Measurements from ENCODE around the gene HBS1L.

The HBS1L gene

DNA sequence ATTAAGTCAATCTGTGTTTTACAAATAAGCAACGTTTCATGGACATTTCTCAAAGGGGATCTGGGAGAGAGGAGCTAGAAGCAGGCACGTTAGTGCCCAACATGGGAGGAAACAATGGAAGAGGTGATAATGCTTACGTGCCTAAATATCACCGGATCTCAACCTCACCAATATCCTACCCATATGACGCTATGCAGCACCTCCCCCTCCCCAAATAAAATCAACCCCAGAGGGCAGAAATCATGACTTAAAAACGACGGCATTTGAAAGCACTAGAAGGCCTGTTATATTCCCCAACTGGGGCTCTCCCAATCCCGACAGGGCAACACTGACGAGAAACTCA is 425 bp downstream of the HBS1L start:
- DNase-seq (ENCODE audit: low read depth in 1 of 2, low spot score in 1 of 2): no peak
- H3K27ac ChIP-seq (replicated peaks): peak overlapping the region; percentile 87
- peak overlapping the region; percentile 91 for H3K4me3 ChIP-seq (replicated peaks; ENCODE audit: insufficient read depth, low read length)
- TF ChIP-seq, protein P1, sequence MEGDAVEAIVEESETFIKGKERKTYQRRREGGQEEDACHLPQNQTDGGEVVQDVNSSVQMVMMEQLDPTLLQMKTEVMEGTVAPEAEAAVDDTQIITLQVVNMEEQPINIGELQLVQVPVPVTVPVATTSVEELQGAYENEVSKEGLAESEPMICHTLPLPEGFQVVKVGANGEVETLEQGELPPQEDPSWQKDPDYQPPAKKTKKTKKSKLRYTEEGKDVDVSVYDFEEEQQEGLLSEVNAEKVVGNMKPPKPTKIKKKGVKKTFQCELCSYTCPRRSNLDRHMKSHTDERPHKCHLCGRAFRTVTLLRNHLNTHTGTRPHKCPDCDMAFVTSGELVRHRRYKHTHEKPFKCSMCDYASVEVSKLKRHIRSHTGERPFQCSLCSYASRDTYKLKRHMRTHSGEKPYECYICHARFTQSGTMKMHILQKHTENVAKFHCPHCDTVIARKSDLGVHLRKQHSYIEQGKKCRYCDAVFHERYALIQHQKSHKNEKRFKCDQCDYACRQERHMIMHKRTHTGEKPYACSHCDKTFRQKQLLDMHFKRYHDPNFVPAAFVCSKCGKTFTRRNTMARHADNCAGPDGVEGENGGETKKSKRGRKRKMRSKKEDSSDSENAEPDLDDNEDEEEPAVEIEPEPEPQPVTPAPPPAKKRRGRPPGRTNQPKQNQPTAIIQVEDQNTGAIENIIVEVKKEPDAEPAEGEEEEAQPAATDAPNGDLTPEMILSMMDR (IDR thresholded peaks at IDR 0.05; ENCODE audit: insufficient read depth, low read length): no peak
- no peak for TF ChIP-seq SPI1 (IDR thresholded peaks at IDR 0.05; ENCODE audit: borderline replicate concordance, low read depth)
- TF ChIP-seq POLR2AphosphoS5 (IDR thresholded peaks at IDR 0.05; ENCODE audit: low read depth): no peak
- TF ChIP-seq, protein P2, sequence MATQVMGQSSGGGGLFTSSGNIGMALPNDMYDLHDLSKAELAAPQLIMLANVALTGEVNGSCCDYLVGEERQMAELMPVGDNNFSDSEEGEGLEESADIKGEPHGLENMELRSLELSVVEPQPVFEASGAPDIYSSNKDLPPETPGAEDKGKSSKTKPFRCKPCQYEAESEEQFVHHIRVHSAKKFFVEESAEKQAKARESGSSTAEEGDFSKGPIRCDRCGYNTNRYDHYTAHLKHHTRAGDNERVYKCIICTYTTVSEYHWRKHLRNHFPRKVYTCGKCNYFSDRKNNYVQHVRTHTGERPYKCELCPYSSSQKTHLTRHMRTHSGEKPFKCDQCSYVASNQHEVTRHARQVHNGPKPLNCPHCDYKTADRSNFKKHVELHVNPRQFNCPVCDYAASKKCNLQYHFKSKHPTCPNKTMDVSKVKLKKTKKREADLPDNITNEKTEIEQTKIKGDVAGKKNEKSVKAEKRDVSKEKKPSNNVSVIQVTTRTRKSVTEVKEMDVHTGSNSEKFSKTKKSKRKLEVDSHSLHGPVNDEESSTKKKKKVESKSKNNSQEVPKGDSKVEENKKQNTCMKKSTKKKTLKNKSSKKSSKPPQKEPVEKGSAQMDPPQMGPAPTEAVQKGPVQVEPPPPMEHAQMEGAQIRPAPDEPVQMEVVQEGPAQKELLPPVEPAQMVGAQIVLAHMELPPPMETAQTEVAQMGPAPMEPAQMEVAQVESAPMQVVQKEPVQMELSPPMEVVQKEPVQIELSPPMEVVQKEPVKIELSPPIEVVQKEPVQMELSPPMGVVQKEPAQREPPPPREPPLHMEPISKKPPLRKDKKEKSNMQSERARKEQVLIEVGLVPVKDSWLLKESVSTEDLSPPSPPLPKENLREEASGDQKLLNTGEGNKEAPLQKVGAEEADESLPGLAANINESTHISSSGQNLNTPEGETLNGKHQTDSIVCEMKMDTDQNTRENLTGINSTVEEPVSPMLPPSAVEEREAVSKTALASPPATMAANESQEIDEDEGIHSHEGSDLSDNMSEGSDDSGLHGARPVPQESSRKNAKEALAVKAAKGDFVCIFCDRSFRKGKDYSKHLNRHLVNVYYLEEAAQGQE (IDR thresholded peaks at IDR 0.05; ENCODE audit: insufficient replicate concordance, low read depth): no peak
- TF ChIP-seq GABPA (IDR thresholded peaks at IDR 0.05; ENCODE audit: low read depth): no peak
- H3K27me3 ChIP-seq (ENCODE audit: insufficient read depth, poor library complexity, severe bottlenecking): no peaks in the 10 kb centered on the region

DNA sequence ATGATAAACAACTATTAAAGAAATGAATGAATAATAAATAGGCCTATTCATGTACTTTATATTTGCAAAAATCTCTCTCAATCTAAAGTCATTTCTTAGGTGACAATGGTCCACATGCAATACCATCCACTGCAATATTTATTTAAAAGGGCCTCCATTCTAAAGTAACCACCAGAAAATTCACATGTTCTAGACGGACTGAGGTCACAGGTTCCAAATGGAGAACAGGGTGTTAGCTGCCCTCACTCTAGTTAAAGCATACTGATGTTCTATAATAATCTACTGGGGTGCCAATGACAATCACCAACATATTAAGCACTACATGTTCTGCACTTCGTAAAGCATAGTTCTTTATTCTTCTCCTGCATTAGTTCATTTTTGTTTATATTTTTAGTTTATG is 1.2 kb downstream of the HBS1L start:
- Histone ChIP-seq H3K4me3 (replicated peaks; ENCODE audit: insufficient read depth, low read length) (peak overlapping the region; percentile 91), H3K27me3 (ENCODE audit: insufficient read depth, poor library complexity, severe bottlenecking) (no peaks in the 10 kb centered on the region), H3K27ac (replicated peaks) (no peak overlapping the region; the same call in 1 of the 2 replicates)
- TF ChIP-seq, protein P2 (IDR thresholded peaks at IDR 0.05; ENCODE audit: insufficient replicate concordance, low read depth): no peak
- TF ChIP-seq GABPA (IDR thresholded peaks at IDR 0.05; ENCODE audit: low read depth): no peak
- TF ChIP-seq POLR2AphosphoS5 (IDR thresholded peaks at IDR 0.05; ENCODE audit: low read depth): no peak
- TF ChIP-seq, protein P1 (IDR thresholded peaks at IDR 0.05; ENCODE audit: insufficient read depth, low read length): no peak
- TF ChIP-seq SPI1 (IDR thresholded peaks at IDR 0.05; ENCODE audit: borderline replicate concordance, low read depth): no peak
- DNase-seq (ENCODE audit: low read depth in 1 of 2, low spot score in 1 of 2): no peak

DNA sequence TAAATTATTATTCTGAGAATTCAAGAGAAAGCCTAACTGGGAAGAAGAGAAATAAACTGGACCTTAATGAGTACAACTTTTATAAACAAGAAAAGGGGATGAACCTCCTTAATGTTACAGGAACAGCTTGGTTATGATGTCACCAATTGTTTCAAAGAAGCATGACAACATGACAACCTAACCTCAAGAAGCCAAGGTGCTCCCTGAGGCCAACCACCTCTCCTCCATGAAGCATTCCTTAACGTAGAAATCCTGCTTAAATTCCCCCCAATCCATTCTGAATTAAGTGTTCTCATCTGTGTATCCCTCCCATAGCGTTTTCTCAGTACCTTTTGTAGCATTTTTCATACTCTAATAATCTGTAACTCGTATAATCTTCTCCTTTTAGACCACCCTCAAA is 1.7 kb downstream of the HBS1L start:
- TF ChIP-seq, protein P1 (IDR thresholded peaks at IDR 0.05; ENCODE audit: insufficient read depth, low read length): no peak
- no peak for TF ChIP-seq GABPA (IDR thresholded peaks at IDR 0.05; ENCODE audit: low read depth)
- TF ChIP-seq, protein P2 (IDR thresholded peaks at IDR 0.05; ENCODE audit: insufficient replicate concordance, low read depth): no peak
- TF ChIP-seq POLR2AphosphoS5 (IDR thresholded peaks at IDR 0.05; ENCODE audit: low read depth): no peak
- no peak for TF ChIP-seq SPI1 (IDR thresholded peaks at IDR 0.05; ENCODE audit: borderline replicate concordance, low read depth)
- no peak for DNase-seq (ENCODE audit: low read depth in 1 of 2, low spot score in 1 of 2)
- H3K27ac ChIP-seq (replicated peaks): no peak overlapping the region
- H3K4me3 ChIP-seq (replicated peaks; ENCODE audit: insufficient read depth, low read length): peak overlapping the region; percentile 91
- no peaks in the 10 kb centered on the region for H3K27me3 ChIP-seq (ENCODE audit: insufficient read depth, poor library complexity, severe bottlenecking)

Data from HL-60 (cell line).